ENCODE measurements around the gene LAMC1. TPM values are rescaled to one million over a fixed set of nuclear protein-coding genes. Genes with fewer than 3 reads are reported as not detected.

Gene LAMC1
- total and polyA plus RNA-seq, 2 of the 4 experiments (the other 2 are of a cell fraction): 249 to 394 TPM

DNA sequence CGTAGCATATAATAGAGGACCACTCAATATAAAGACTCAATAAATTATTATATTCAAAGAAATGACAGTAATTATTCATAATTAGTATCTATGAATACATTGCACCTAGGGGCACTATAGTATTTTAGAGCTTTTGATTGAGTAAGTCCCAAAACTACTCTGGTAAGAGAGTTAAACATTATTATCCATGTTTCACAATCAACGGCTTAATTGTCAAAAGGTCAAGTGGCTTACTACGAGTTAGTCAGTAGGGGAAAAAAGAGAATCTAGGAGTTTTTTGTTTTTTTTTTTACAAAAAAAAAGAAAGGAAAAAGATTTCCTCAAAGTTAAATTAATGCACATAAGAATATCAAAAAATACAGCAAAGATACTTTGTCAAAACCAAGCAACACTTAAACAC lies 20.4 kb upstream of the LAMC1 start:
- Histone ChIP-seq H3K27me3 (ENCODE audit: control insufficient read depth, insufficient read depth, low read length) (no peaks in the 10 kb centered on the region), H3K9me3 (ENCODE audit: control insufficient read depth, insufficient read depth, low read length) (no peaks in the 10 kb centered on the region), H2AFZ (replicated peaks; ENCODE audit: low read length, poor library complexity) (no peak overlapping the region), H3K18ac (ENCODE audit: low read depth, low read length) (no peak overlapping the region), H3K79me1 (ENCODE audit: low read depth in 1 of 2, low read length in 2 of 2) (no peaks in the 10 kb centered on the region), H3K4ac (ENCODE audit: low read depth, low read length) (no peak overlapping the region), H3K4me3 (ENCODE audit: insufficient read depth, low read depth, low read length) (no peak overlapping the region), H4K91ac (ENCODE audit: insufficient read depth, low read depth, low read length) (no peak overlapping the region), H3K14ac (replicated peaks; ENCODE audit: low read depth, low read length) (no peak overlapping the region), H2AK9ac (replicated peaks; ENCODE audit: low read depth, low read length, poor library complexity) (no peak overlapping the region), H2BK120ac (ENCODE audit: low read depth, low read length) (no peak overlapping the region), H4K20me1 (ENCODE audit: insufficient read depth, low read length) (no peaks in the 10 kb centered on the region), H3K4me2 (ENCODE audit: low read depth, low read length) (no peak overlapping the region), H4K8ac (ENCODE audit: low read depth in 2 of 2, low read length in 2 of 2) (no peak overlapping the region), H3K4me1 (ENCODE audit: control insufficient read depth, insufficient read depth, low read length) (peaks cover 1% of the 10 kb centered on the region; the same call in 1 of the 2 replicates), H2BK20ac (ENCODE audit: low read depth, low read length) (no peak overlapping the region), H2AK5ac (ENCODE audit: low read depth, low read length) (no peak overlapping the region), H3K27ac (ENCODE audit: insufficient read depth, low read length) (no peak overlapping the region), H3K23ac (ENCODE audit: low read depth, low read length) (no peak overlapping the region), H3K9ac (ENCODE audit: low read depth, low read length) (no peak overlapping the region), H3K56ac (ENCODE audit: extremely low read depth, insufficient read depth, low read length) (no peak overlapping the region), H2BK15ac (ENCODE audit: low read depth, low read length) (no peak overlapping the region), H2BK5ac (ENCODE audit: low read depth, low read length, poor library complexity, severe bottlenecking) (no peak overlapping the region), H3K36me3 (ENCODE audit: control insufficient read depth, insufficient read depth, low read length) (no peaks in the 10 kb centered on the region), H3K9me1 (ENCODE audit: insufficient read depth, low read length) (no peaks in the 10 kb centered on the region), H4K5ac (ENCODE audit: low read depth, low read length) (no peak overlapping the region)
- dilution Hi-C loops (cut with HindIII; ENCODE audit: low sequenced_read_pairs, unreplicated experiment) (no loop called here), in situ Hi-C loops (cut with MboI; ENCODE audit: low sequenced_read_pairs) (no loop called here), intact Hi-C loops (cut with micrococcal nuclease) (no loop called here)
- ATAC-seq (ENCODE audit: low read depth) (no peak), DNase-seq (no peak)
- BruUV-seq (replicated peaks): no TSS peak
- TF ChIP-seq CEBPB (IDR thresholded peaks at IDR 0.05; ENCODE audit: low read depth, low read length) (peak; percentile 54), MAFK (IDR thresholded peaks at IDR 0.05; ENCODE audit: low read depth, low read length) (no peak), CHD1 (IDR thresholded peaks at IDR 0.05; ENCODE audit: low read depth, low read length) (no peak), SMC3 (IDR thresholded peaks at IDR 0.05; ENCODE audit: low read depth, low read length) (no peak), MXI1 (IDR thresholded peaks at IDR 0.05; ENCODE audit: borderline replicate concordance, low read depth, low read length) (no peak)
- TF ChIP-seq, protein P1, sequence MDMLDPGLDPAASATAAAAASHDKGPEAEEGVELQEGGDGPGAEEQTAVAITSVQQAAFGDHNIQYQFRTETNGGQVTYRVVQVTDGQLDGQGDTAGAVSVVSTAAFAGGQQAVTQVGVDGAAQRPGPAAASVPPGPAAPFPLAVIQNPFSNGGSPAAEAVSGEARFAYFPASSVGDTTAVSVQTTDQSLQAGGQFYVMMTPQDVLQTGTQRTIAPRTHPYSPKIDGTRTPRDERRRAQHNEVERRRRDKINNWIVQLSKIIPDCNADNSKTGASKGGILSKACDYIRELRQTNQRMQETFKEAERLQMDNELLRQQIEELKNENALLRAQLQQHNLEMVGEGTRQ (IDR thresholded peaks at IDR 0.05; ENCODE audit: low read depth, low read length): no peak
- POLR2A ChIA-PET (ENCODE audit: unreplicated experiment): no interaction called here
- no CpG with 5 or more reads among the region's 3 CpGs for WGBS, 2 experiments (ENCODE audit: extremely low coverage in 2 of 2, insufficient read length in 1 of 2)
- CTCF ChIA-PET: interaction anchor here (0.7 to 0.9 kb wide), 2 partner anchors 24 to 63 kb away, joined by 3 read pairs; no protein-coding TSS in a partner anchor

All from IMR-90 (cell line).